ENCODE results near the gene FGF1.

FGF1 gene

DNA sequence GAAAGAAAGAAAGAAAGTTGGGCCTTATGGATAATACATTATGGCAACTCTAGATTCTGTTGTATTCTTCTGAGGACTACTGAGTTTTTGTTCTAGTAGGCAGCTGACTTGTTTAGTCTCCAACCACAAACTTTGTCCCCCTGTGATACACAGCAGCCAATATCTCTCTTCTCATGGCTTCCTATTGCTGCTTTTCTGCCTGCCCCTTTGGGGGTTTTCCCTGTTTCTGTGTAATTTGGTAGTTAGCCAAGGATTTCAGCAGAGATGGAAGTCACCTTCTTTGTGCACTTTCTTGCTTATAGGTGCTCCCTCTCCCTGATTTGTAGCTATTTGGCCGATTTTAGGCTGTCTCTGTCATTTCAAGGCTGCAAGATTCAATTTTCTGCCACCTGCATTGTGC, 109.6 kb downstream of the FGF1 start:
- DNase-seq (ENCODE audit: low read depth), result no peak

DNA sequence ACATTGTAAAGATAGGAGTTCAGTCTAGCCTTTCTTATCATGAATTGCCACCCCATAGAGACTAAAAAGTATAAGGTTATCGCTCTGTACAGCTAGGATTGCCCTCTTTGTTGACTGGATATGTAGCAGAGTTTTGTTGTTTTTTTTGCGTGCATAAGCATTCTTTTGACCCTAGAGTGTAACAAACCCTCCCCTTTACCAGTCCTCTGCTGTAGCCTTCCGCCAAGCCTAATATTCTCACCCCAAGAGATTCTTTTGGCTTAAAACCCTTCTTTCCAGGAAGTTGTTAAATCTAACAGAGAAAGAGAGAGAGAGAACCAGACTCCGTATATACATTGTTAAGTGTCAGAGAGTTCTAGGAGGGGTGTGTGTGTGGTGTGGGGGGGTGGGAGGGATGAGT, 113.9 kb downstream of the FGF1 start:
- no peak for DNase-seq (ENCODE audit: low read depth)

- no peak for DNase-seq (ENCODE audit: low read depth)
Measured at GRCh38 chr5:142571371-142571770, 114.5 kb downstream of the FGF1 start.

DNA sequence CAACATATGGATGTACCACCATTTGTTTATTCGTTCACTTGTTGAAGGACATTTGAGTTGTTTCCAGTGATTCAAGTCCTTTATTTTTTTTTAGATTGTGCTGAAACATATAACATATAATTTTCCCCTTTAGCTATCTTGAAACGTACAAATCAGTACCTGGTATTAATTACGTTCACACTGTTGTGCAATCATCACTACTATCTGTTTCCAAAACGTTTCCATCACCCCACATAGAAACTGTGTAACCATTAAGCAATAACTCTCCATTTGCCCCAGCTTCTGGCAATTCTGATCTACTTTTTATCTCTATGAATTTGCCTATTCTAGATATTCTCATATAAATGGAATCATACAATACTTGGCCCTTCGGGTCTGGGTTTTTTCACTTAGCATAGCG, 116.0 kb downstream of the FGF1 start:
- DNase-seq (ENCODE audit: low read depth), result no peak

DNA sequence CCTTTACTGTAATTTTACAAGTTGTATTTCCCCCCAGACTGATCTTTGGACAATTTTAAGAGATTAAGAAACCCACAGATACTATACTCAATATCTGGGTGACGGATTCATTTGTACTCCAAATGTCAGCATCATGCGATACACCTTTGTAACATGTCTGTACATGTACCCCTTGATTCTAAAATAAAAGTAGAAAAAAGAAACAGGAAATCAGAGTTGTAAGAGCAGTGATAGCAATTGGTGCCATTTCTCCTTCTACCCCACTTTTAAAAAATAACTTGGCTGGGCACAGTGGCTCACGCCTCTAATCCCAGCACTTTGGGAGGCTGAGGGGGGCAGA, 116.9 kb downstream of the FGF1 start:
- DNase-seq (ENCODE audit: low read depth), result no peak

DNA sequence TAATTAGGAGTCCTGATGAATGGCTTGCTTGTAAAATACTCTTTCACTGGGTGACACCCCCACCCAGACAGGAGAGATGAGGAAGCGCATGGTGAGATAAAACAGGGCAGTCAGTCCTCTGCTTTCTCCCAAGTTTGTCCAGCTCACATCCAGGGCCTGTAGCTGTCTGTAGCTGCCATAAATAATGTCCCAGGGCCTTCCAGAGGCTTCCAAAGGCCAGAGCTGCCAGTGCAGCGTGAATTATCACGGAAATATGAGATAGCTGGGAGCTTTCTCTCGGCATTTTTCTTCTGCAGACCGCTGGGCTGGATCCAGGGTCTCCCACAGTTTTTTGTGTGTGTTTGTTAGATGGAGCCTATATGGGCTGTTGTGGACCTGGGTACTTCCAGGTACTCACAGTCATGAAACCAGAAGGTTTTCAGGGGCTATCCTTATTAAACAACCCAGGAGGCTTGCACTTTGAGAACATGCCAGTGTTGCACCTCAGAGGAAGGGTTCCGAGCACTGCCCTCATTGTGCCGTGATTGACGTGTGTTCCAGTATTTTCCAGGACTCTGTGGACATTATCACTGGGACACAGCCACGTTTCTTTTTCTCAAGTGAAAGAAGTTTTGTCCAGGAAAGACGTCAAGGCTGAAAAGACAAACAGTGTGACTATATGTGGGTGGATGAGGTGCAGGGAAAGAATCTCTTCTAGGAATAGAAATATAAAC, 117.5 kb downstream of the FGF1 start:
- DNase-seq (ENCODE audit: low read depth), result no peak

- no peak for DNase-seq (ENCODE audit: low read depth)
Measured at GRCh38 chr5:142561486-142562097, 124.3 kb downstream of the FGF1 start.

DNA sequence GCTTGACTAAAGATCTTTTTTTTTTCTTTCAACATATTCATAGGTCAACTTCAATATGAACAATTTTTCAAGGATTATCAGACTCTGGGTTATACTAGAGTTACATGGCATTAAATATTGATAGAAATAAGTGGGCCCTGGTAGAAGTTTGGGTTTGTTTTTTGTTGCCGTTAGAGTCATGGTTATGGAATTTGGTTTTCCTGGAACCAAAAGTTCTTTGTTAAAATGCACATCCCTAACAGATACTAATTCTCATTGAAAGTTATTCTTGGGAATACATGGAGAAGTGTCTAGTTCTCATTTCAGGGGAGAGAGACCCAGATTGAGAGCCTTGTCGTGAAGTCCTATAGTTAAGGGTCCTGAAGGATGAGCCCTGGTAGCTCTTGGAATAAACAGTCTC, 124.9 kb downstream of the FGF1 start:
- no peak for DNase-seq (ENCODE audit: low read depth)

- DNase-seq (ENCODE audit: low read depth), result no peak
Measured at GRCh38 chr5:142552107-142552506, 133.8 kb downstream of the FGF1 start.

DNA sequence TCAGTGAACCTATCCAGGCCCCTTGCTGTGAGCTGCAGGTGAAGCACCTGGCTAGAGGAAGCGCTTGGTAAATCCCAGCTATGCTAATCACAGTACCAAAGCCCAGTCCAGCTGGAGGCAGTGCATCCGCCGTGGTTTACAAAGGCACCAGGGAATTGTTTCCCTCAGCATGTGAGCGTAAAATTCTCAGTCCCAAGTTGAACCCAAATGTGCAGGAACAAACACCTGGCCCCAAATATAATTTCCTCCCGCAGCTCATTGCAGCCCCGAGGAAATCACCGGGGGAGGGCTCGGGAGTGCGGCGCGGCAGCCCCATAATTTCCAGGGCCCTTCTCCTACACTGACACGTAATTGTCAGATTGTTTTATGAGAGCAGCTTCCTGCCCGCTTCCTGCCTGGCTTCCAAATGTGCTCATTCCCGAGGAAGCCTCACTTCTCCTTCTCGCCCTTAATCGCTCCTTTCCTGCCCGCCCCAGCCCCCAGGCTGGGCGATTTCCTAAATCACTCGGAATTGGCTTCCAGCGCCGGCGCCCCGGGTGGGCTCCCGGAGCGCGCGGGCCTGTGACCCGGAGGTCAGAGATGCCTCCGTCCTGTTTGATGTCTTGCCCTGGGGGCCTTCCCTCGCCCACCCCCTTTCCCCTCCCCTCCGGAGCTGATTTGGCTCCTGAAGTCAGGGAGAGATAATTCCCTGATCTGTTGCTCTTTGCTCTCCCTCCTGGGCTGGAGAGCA, 134.4 kb downstream of the FGF1 start:
- no peak for DNase-seq (ENCODE audit: low read depth)

DNA sequence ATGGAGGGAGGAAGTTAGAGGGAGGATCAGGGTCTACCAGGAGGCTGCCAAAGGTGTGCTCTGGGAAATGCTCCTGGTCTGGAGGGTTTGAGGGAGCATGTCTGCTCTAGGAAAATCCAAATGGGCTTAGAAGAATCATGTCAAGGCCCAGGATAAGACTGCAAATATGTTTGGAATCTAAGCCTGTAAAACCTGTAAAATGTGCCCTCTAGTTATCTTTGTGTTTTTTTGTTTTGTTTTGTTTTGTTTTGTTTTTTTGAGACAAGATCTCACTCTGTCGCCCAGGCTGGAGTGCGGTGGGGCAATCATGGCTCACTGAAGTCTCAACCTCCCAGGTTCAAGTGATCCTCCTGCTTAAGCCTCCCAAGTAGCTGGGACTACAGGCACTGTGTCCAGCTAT, 135.4 kb downstream of the FGF1 start:
- no peak for DNase-seq (ENCODE audit: low read depth)

GRCh38 chr5:142549834-142550233, 136.1 kb downstream of the FGF1 start:
- no peak for DNase-seq (ENCODE audit: low read depth)

DNA sequence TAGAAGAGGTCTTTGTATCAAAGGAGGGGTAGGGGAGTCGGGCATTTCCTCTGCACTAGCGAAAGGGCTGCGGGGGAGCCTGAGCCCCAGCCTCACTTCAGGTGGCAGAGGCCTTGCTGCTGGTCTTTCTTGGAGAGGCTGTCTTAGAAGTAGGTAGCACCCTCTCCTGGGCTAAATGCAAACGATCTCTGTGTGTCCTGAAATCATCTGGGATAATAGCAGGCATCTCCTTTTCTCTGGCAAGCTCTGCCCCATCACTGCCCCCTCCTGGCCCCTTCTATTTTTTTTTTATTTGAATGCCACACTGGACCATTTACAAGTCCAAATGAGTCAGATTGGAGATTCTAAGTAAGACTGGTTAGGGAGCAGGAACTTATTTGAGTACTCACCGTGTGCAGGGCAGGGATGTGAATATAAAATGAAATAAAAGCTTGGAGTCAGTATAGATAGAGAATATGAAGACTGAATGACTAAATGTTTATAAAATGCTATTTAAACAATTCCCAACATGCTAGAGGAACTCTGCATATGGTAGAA, 137.1 kb downstream of the FGF1 start:
- peak; percentile 6 for DNase-seq (ENCODE audit: low read depth)

GRCh38 chr5:142547445-142548380, 138.2 kb downstream of the FGF1 start:
- DNase-seq (ENCODE audit: low read depth), result no peak

- DNase-seq (ENCODE audit: low read depth), result no peak
Measured at GRCh38 chr5:142545650-142546322, 140.1 kb downstream of the FGF1 start.

- DNase-seq (ENCODE audit: low read depth), result no peak
Measured at GRCh38 chr5:142544946-142545649, 140.8 kb downstream of the FGF1 start.

- no peak for DNase-seq (ENCODE audit: low read depth)
Measured at GRCh38 chr5:142544071-142544753, 141.7 kb downstream of the FGF1 start.

DNA sequence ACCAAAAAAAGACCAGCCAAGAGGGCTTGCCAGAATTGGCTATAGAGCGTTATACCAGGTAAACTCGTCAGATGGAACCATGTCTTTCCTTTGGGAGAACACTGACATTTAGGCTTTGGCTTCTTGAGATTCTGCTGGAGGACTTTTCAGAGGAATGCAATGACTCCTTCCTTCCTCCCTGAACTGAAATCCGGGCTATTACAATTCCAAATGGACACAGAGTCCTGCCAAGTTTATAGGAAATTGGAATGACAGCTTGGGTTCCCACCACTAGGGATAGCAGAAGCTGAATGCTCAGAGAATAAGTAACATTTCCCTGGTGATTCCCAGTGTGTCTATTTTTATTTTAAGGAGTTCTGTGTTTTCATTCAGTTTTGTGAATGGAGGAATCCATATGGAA, 143.0 kb downstream of the FGF1 start:
- DNase-seq (ENCODE audit: low read depth), result no peak

Data from activated T-cell treated with anti-CD3 and anti-CD28 coated beads for 48 hours (primary cell).